Glutamatergic neuron (in vitro differentiated cells): ENCODE results near the gene OR10A5. TPM values are rescaled to one million over a fixed set of nuclear protein-coding genes. Genes with fewer than 3 reads are reported as not detected.

Source experiments
- DNase-seq: peaks from one replicate; pipeline ENCODE4 v3.0.0; 2022
- H3K27ac Mint-ChIP-seq: one replicate; pipeline ENCODE4 v1.8.0; 2020; ENCODE audit warnings: mild to moderate bottlenecking, mixed read lengths, inconsistent platforms; ENCODE audit not compliant: unreplicated experiment
- H3K27me3 Mint-ChIP-seq: one replicate; pipeline ENCODE4 v1.8.0; 2020; ENCODE audit warnings: mild to moderate bottlenecking, moderate library complexity, mixed read lengths, inconsistent platforms; ENCODE audit not compliant: unreplicated experiment
- H3K36me3 Mint-ChIP-seq: one replicate; pipeline ENCODE4 v1.8.0; 2020; ENCODE audit warnings: mild to moderate bottlenecking, mixed read lengths, inconsistent platforms; ENCODE audit not compliant: unreplicated experiment
- H3K4me1 Mint-ChIP-seq: one replicate; pipeline ENCODE4 v1.8.0; 2020; ENCODE audit warnings: mild to moderate bottlenecking, low read depth, mixed read lengths, inconsistent platforms; ENCODE audit not compliant: unreplicated experiment
- H3K4me3 Mint-ChIP-seq: one replicate; pipeline ENCODE4 v1.8.0; 2020; ENCODE audit warnings: mild to moderate bottlenecking, mixed read lengths, inconsistent platforms; ENCODE audit not compliant: unreplicated experiment
- H3K9me3 Mint-ChIP-seq: one replicate; pipeline ENCODE4 v1.8.0; 2020; ENCODE audit warnings: mild to moderate bottlenecking, moderate library complexity, mixed read lengths, inconsistent platforms; ENCODE audit not compliant: unreplicated experiment
- total RNA-seq: library from RNA; stranded (reverse); fragmentation: NEBNext Ultra II Directional; extraction: Animal tissue kit (Norgen Biotek cat#: 25700); gene quantifications from one replicate; pipeline ENCODE4 v1.2.1, GENCODE V29; 2021; ENCODE audit not compliant: unreplicated experiment
- TF ChIP-seq, protein P1 (sequence below): fragments of 200-600 bp; sonication (generic); IDR thresholded peaks from one replicate; pipeline ENCODE4 v1.5.0; 2021; ENCODE audit not compliant: partially characterized antibody, unreplicated experiment

OR10A5 gene
- total RNA-seq, 1 donor from 2014 or later: not detected

DNA sequence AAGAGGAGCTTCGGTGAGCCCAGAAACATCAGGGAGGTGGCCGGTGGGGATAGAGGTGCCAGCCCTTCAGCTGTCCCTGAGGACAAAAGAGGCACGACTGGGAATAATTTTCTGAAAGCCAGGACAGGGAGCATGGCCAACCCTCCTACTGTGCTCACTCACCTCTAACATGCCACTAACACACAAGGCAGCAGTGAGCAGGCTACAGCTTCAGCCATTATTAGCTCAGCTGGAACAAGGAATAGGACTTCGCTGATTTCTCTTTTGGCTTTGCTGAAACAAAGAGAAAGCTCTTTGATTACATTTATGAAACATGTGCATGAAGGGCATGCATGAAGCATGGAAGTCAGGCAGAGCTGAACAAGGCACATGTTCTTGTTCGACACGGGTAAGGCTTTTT is 12.1 kb upstream of the OR10A5 start:
- TF ChIP-seq, protein P1, sequence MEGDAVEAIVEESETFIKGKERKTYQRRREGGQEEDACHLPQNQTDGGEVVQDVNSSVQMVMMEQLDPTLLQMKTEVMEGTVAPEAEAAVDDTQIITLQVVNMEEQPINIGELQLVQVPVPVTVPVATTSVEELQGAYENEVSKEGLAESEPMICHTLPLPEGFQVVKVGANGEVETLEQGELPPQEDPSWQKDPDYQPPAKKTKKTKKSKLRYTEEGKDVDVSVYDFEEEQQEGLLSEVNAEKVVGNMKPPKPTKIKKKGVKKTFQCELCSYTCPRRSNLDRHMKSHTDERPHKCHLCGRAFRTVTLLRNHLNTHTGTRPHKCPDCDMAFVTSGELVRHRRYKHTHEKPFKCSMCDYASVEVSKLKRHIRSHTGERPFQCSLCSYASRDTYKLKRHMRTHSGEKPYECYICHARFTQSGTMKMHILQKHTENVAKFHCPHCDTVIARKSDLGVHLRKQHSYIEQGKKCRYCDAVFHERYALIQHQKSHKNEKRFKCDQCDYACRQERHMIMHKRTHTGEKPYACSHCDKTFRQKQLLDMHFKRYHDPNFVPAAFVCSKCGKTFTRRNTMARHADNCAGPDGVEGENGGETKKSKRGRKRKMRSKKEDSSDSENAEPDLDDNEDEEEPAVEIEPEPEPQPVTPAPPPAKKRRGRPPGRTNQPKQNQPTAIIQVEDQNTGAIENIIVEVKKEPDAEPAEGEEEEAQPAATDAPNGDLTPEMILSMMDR: no peak
- Mint-ChIP-seq H3K36me3 (no peaks in the 10 kb centered on the region), H3K27ac (no peak overlapping the region), H3K4me1 (no peaks in the 10 kb centered on the region), H3K4me3 (no peak overlapping the region), H3K9me3 (no peaks in the 10 kb centered on the region), H3K27me3 (no peaks in the 10 kb centered on the region)
- no peak for DNase-seq

DNA sequence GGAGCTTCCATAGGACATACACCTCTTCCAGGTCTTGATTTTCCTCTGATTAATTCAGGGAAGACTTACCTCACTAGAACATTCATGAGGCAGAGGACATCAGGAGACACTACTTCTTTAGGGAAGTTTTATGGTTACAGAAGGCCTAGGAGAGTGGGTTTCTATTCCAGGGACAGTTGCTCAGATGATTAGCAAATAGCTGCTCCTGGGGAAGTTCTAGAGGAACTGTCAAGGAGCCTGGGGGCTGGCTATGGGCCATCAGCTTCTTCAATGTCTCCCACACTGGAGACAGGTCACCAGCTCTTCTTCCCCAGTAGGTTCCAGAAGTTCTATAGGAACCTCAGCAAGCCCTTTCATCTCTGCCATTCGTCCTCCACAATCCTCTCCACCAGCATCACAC is 11.5 kb upstream of the OR10A5 start:
- Mint-ChIP-seq H3K4me3 (no peak overlapping the region), H3K9me3 (no peaks in the 10 kb centered on the region), H3K27ac (no peak overlapping the region), H3K27me3 (no peaks in the 10 kb centered on the region), H3K36me3 (no peaks in the 10 kb centered on the region), H3K4me1 (no peaks in the 10 kb centered on the region)
- DNase-seq: no peak
- TF ChIP-seq, protein P1: no peak

DNA sequence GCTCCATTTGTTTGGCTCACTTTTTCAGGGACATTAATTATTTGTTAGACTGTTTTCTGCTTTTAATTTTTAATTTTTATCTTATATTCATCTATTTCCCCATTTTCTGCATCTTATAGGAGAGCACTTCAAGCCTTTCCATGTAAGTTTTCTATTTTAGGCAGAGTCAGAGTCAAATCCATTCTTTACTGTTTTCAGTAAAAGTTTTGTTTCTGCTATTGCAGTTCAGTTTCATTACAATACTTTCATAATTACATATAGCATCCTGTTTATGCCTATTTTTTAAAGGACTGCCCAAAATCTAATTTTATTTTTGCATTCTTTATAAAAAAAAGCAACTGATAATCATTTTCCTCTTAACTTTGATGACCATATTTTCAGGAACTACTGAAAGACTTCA is 3.8 kb upstream of the OR10A5 start:
- DNase-seq: no peak
- Mint-ChIP-seq H3K4me3 (no peak overlapping the region), H3K9me3 (peaks cover 1% of the 10 kb centered on the region), H3K27me3 (no peaks in the 10 kb centered on the region), H3K4me1 (no peaks in the 10 kb centered on the region), H3K36me3 (no peaks in the 10 kb centered on the region), H3K27ac (no peak overlapping the region)
- TF ChIP-seq, protein P1: no peak

DNA sequence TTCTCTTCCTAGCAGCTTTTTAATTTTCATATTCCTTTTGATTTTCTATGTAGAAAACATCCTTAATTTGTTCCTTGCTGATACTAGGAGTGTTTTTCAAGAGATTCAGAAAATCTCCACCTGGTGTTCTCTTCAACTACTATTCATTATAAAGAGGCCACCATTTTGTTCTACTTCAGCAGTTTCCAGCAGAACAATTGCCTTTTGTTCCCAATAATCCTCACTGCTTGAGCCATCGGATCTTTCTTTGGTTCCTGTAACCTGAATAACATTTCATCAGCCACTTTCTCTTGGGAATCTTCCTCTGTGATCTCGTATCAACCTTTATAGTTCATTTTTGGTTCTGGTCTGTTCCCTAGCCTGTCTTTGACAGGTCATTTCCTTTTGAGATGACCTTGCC is 1.8 kb upstream of the OR10A5 start:
- TF ChIP-seq, protein P1: no peak
- H3K4me3 Mint-ChIP-seq: no peak overlapping the region
- DNase-seq: no peak
- H3K36me3 Mint-ChIP-seq: peaks cover 5% of the 10 kb centered on the region
- H3K27ac Mint-ChIP-seq: no peak overlapping the region
- peaks cover 1% of the 10 kb centered on the region for H3K9me3 Mint-ChIP-seq
- H3K4me1 Mint-ChIP-seq: no peaks in the 10 kb centered on the region
- H3K27me3 Mint-ChIP-seq: no peaks in the 10 kb centered on the region

DNA sequence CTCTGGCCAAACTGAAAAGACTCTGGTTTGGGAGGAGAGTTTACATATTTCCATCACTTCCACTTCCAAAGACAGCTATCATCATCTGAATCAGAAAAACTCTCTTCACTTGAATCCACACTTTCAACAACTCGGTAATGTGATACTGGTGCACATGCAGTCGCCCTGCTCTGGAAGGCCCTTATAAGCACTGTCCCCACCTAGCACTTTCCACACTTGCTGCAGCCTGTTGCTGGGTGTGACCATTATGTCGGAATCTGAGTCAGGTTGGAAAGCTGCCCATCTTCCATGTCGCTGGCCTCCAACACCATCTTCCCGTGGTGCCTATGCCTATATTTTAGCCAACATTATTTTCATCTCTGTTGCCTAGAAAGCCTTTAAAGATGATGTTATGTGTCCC is 1.1 kb upstream of the OR10A5 start:
- TF ChIP-seq, protein P1: no peak
- Mint-ChIP-seq H3K9me3 (peaks cover 1% of the 10 kb centered on the region), H3K27ac (no peak overlapping the region)

More for the DNA sequence above, 1.1 kb upstream of the OR10A5 start:
- Mint-ChIP-seq H3K36me3 (peaks cover 5% of the 10 kb centered on the region), H3K4me1 (no peaks in the 10 kb centered on the region), H3K27me3 (no peaks in the 10 kb centered on the region), H3K4me3 (no peak overlapping the region)
- no peak for DNase-seq
